Measurements from ENCODE around the gene CFAP53.
"Not testable (repeated sequence)": the region's sequence is repeated elsewhere in the genome, so short reads cannot be mapped to it uniquely, and the experiment has no call there.

CFAP53 gene, protein sequence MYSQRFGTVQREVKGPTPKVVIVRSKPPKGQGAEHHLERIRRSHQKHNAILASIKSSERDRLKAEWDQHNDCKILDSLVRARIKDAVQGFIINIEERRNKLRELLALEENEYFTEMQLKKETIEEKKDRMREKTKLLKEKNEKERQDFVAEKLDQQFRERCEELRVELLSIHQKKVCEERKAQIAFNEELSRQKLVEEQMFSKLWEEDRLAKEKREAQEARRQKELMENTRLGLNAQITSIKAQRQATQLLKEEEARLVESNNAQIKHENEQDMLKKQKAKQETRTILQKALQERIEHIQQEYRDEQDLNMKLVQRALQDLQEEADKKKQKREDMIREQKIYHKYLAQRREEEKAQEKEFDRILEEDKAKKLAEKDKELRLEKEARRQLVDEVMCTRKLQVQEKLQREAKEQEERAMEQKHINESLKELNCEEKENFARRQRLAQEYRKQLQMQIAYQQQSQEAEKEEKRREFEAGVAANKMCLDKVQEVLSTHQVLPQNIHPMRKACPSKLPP

DNA sequence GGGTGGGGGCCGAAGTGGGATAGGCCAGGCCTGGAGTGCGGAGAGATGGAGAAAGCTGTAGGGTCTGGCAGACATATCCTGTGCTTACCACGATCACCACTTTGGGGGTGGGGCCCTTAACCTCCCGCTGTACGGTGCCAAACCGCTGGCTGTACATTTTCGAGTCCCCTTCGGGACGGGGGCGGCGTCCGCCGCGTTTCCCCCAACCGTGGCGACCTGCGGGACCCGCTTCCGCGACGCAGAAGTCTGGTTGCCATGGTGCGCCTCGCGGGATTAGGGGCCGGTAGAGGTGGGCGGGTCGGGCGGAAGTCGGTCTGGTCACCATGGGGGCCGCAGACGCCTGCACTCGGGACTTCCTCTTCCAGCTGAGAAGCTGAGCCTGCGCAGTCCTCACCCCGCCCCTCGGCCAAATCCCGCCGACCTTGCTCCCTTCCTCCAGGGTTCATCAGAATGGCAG lies at the start of gene CFAP53:
Gene CFAP53 (minus strand): TSS at position 248 of the 457 bp plus-strand sequence. CDS start 91 bp downstream, at position 157.
- peak; percentile 99 for DNase-seq (ENCODE audit: low spot score)

DNA sequence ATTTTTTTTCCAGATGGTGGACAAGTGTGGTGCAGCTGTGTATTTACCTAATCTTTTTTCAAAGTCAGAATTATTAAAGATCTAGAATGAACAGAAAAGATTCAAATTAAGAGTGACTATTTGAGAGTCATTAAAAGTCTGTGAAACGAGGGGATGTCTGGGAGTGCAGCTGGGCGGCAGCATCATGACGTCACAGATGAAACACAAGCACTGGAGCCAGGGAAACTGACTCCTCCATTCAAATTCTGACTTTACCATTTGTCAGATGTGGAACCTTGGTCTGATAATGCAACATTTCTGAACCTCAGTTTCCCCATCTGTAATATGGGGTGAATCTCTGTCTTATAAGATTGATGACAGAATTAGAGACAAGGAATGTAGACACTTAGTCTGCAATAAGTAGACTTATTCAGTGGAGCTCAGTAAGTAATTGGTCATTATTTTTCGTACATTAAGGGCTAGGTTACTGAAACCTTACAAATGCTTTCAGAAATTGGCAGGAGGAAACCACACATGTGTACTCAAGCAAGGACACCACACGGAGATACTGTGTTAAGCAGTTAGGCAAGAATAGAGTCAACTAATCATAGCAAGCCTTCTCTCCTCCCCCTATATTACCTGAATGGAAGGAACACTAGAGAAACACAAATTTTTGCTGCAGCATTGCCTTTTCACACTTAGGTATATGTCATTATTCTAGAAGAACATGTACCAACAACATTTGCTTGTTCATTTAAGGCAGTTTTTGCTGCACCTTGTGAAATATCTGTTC lies 49.0 kb upstream of the CFAP53 start:
- no peak for DNase-seq (ENCODE audit: low spot score)

DNA sequence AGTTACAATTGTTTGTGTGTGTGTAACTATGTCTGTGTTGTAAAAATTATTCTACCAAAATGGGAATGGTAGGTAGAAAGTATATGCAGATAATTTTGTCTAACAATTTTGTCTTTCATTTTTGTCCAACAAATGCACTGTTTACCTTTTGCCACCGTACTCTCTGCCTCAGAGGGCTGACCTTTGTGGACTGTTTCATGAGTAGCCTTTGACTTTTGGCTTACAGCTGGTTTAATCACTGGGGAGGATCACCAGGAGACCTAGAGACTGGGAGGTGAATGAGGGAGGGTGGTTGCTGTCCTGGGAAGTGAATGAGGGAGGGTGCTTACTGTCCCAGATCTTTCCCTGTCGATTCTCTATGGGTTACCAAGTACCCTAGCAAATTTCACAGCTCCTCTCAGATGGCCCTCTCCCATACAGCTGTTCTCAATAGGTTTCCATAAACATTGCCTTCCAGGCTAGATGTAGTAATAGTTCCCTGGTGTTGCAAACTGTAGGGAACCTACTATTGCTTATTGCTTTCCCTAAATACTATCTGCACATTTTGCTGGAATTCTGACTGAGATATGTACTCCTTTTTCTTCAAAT lies 47.7 kb upstream of the CFAP53 start:
- DNase-seq (ENCODE audit: low spot score), result no peak

DNA sequence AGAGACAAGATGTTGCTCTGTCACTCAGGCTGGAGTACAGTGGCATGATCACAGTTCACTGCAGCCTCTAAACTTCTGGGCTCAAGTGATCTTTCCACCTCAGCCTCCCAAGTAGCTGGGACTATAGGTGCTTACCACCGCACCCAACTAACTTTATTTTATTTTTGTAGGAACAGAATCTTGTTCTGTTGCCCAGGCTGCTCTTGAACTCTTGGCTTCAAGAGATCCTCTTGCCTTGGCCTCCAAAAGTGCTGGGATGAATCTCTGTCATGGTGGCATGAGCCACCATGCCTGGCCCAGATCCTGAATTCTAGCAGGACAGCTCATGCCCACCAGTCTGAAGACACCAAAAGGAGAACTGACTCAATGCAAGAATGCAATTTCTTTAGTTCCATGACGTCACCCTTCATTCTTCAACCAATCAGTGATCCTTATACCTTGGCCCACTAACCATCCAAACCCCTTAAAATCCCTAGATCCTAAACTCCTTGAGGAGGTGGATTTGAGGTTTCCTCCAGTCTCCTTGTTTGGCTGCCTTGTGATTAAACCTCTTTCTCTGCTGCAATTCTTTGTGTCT lies 46.8 kb upstream of the CFAP53 start:
- no peak for DNase-seq (ENCODE audit: low spot score)

DNA sequence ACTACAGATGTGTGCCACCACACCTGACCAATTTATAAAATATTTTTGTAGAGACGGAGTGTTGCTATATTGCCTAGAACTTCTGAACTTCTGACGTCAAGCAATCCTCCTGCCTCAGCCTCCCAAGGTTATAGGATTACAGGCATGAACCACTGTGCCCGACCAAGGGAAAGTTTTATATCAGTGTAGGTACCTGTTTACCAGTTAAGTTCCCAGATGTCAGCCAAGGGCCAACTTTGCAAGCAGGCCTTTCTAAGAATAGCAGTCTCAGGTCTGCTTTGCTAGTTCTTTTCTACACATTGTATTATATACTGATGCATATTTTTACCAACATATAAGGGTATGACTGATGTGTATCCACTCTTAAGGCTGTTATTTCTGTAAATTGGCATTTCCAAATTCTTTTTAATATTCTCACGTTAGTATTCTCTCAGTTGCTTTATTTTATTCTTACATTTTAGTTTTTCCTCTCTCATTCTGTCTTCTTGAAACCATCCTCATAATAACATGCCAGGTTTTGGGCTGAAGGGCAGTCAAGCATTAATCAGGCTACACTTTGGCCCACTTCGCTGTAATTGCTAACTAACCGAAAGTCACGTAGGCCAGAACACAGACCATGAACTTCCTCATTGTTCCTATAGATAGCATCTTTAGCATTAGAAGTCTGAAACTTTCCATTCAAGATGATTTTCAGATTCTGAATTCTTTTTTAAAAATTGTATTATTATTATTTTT lies 46.2 kb upstream of the CFAP53 start:
- DNase-seq (ENCODE audit: low spot score), result no peak

DNA sequence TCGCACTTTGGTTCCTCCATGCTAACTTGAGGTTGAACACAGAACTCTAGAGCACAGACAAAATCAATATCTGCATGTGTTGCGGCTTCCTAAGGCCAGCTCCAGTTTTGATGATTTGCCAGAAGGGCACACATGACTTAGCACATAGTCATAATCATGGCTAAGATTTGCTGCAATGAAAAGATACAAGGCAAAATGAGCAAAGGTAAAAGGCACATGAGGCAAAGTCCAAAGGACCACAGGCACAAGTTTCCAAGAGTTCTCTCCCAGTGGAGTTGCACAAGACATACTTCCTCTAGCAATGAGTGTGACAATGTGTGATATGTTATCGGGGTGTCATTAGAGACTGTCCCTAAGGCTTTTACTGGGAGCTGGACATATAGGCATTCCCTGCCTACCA lies 45.4 kb upstream of the CFAP53 start:
- no peak for DNase-seq (ENCODE audit: low spot score)

DNA sequence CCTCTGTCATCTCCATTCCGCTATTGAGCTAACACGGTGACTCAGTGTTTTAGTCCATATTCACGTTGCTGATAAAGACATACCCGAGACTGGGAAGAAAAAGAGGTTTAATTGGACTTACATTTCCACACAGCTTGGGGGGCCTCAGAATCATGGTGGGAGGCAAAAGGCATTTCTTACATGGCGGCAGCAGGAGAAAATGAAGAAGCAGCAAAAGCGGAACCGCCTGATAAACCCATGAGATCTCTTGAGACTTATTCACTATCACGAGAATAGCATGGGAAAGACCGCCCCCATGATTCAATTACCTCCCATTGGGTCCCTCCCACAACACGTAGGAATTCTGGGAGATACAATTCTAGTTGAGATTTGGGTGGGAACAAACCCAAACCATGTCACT lies 43.8 kb upstream of the CFAP53 start:
- no peak for DNase-seq (ENCODE audit: low spot score)

DNA sequence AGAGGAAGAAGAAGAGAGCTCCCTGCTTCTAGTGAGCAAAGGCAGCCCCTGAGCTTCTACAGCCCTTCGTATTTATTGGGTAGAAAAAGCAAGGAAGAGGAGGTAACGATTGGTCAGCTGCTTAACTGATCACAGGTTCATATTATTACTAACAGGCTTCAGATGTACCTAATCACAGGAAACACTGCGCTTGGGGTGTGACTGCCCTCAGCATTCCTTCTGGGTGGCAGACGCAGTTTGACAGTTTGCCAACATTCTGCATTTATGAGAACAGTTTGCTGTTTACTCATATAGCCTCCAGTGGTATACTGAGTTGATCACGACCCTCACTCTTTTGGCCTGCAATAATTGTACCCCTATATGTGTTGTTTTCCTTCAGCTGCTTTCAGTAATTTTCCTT lies 42.6 kb upstream of the CFAP53 start:
- DNase-seq (ENCODE audit: low spot score), result not testable (repeated sequence)

DNA sequence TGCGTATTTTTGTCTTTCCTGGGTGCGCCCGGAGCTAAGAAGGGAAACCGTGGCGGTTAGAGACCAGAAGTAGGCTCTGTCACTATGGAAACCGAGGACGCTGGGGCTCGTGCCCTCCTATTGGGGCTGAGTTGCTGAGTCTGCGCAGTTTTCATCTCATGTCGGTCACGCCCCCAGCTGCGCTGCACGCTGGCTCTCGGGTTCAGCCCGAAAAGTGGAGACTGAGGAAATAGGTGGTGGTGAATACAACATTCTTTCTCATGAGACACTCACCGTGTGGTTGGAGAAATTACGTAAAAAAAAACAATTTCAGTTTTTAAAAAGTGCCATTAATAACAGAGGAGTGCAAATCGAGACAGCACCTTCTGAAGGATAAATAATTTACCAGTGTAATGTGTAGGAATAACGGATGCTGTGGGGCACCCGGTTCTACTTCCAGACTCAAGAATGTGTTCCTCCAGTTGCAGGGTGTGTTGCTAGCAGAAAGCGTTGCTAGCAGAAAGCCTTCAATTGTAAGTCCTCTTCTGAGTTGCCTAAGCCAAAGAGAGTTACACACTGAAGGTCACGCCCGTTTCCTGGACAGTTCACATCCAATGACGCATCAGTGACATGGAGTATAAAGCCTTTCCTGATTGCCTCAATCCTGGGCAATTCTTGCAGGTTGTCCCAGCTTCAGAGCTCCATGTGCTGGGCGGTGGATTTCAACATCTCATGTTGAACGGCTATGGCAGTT lies 41.6 kb upstream of the CFAP53 start:
- DNase-seq (ENCODE audit: low spot score), result peak; percentile 98

DNA sequence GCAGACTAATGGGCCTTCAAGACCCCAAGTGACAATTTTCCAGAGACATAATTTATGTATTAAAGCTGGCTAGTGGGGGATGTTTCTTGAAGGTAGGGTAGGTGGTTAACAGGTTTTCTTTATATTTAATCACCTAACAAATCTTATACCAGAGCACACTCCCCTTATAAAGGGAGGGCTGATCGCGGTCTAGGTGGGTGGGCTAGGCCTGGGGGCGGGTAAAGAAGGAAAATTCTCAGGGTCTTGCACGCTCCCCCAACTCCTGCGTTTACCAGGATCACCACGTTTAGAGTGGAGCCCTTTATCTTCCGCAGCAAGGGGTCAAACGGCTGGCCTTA lies 41.1 kb upstream of the CFAP53 start:
- no peak for DNase-seq (ENCODE audit: low spot score)

DNA sequence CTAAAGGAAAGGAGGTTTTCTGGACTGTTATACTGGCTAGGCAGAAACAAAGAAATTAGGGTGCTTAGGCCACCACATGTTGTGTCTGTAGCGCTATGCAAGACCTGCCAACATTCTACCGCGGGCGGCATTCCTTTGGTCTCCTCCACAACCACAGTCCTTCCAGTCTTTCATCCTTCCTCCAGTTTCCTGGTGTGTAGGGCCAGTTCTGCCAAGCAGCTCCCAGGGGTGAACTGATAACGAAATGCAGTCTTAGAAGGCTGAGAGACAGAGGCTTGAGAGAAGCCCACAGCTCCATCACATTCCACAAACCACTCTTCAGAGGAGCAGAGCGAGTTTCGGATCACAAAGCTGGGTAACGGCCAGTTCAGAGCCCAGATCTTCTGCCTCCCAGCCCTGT lies 40.6 kb upstream of the CFAP53 start:
- DNase-seq (ENCODE audit: low spot score), result no peak

DNA sequence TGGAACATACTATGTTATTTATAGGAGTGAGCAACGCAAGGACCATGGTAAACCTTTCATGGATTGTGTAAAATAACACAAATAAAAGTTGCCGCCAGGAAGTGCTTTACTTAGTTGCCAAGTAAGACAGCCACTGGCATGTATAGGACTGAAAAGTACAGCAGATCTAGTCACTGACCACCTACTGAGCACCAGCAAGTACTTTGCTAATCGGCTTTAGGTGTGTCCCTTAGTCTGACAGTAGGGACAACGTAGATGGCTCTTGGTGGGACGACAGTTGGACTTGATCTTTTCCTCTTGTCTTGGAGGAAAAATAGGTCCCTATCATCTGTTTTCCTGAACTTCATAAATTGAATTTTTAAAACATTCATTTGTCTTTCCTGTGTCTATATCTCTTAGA lies 34.8 kb upstream of the CFAP53 start:
- DNase-seq (ENCODE audit: low spot score), result no peak

DNA sequence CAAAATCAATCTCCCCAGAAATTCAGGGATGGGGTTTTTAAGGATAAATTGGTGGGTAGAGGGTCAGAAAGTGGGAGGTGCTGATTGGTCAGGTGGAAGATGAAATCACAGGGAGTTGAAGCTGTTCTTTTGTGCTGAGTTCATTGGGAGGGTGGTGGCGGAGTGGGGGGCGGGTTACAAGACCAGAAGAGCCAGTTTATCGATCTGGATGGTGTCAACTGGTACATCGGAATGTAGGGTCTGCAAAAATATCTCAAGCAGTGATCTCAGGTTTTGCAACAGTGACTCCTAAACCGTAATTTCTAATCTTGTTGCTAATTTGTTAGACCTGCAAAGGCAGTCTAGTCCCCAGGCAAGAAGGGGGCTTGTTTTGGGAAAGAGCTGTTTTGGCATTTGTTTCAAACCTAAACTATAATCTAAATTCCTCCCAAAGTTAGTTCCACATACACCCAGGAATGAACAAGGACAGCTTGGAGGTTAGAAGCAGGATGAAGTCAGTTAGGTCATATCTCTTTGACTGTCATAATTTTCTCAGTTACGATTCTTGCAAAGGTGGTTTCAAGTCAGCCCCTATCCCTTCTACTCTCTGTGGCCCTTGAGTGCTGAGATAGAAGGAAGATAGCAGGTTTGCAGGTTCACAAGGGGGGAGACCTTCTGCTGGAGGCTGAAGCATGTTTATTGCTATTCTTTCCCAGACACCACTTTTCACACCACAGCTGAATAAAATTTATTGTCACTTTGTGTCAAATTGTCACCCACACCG lies 33.5 kb upstream of the CFAP53 start:
- DNase-seq (ENCODE audit: low spot score), result no peak

DNA sequence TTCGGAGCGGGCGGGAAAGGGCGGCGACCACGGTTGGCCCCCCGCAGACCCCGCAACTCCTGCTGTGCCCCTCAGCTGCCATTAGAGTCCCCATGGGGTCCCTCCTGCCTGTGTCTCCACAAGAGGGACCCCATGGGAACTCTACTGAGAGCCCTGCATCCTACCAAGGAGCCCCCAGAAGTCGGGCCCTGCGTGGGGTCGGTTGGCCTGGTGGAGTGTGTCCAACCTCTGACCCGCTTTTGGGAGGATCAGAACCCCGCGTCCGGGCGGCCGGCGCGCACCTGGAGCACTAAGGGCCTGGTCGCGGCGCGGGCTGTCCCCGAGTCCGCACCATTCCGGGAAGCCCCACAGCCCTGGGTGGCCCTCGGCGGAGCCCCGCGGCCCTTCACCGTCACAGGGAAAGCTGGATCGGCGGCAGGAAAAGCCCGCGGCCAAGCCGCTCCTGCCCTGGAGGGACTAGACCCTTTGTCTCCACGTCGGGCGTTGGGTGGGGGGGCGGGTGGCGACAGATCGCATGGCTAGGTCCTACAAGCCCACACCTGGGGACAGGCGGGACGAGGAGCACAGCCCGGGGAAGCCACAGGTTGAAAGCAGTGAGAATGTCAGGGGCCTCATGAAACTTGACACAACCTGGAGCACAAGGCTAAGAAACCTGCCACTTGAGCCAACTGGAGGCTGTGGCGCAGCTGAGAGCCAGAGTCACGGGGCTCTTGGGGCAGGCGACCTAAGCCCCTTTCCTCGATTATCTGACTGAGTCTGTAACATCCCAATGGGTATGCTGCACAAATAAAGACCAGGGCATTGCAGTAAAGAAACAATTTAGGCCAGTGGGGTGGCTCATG lies 32.4 kb upstream of the CFAP53 start:
- DNase-seq (ENCODE audit: low spot score), result no peak

DNA sequence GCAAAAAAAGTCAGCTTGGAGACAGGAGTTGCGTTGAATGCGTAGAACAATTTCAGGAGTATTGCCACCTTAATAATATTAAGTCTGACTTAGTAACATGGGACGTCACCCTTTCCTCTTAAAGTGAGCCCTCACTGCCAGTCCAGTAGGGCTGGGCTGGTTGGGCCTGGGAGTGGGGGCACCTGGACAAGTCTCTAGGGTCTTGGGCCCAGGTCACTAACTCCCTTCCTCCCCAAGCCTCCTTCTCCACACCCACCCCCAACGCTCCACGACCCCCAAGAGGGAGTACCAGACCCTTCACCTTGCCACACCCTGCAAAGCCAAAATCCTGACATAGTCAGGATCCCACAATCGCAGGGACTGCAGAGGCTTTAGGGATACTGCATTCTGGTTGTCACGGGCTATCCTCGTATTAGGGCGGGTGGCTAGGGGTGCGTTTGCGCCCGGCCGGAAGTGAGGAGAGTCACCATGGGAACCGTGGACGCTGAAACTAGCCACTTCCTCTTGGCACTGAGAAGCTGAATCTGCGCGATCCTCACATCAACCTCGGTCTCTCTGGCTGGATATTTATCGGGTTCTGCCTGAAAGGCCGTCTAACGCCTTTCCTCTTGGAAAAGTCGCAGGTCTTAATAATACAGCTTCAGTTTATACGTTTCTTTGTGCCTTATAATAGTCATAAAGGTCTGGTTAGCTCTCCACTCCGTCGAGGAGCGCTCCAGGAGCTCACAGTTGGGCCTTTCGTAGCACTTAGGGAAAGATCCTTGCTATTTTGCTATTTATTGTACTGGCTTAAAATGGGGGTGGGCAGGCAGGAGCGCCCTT lies 31.5 kb upstream of the CFAP53 start:
- peak; percentile 87 for DNase-seq (ENCODE audit: low spot score)

DNA sequence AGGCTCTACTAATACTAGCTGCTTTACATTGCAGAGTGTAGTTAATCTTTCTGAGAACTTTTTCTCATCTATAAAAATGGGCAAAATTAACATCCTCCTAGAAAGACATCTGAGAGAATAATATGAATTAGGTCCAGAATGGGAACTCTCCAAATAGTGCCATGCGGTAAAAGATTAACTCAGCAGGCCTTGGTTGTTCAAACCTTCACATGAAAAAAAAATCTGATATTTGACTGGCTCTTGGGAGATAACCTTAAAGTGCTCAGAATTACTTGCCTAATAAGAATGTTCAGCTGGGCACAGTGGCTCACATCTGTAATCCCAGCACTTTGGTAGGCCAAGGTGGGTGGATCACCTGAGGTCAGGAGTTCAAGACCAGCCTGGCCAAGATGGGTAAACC lies 26.7 kb upstream of the CFAP53 start:
- no peak for DNase-seq (ENCODE audit: low spot score)

DNA sequence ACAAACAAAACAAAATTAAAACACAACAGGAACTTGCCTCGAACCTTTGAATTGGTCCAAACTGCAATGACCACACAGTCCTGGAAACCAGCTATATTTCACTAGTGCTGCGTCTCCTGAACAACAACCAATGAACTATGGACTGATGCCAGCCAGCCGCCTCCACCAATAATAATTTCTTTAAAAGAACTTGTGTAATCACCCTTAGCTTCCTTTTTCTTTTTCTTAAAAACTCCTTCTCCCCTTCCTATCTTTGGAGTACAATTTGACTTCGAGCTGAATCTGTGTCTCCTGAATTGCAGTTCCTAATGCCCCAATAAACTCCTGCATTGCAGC lies 22.8 kb upstream of the CFAP53 start:
- no peak for DNase-seq (ENCODE audit: low spot score)

DNA sequence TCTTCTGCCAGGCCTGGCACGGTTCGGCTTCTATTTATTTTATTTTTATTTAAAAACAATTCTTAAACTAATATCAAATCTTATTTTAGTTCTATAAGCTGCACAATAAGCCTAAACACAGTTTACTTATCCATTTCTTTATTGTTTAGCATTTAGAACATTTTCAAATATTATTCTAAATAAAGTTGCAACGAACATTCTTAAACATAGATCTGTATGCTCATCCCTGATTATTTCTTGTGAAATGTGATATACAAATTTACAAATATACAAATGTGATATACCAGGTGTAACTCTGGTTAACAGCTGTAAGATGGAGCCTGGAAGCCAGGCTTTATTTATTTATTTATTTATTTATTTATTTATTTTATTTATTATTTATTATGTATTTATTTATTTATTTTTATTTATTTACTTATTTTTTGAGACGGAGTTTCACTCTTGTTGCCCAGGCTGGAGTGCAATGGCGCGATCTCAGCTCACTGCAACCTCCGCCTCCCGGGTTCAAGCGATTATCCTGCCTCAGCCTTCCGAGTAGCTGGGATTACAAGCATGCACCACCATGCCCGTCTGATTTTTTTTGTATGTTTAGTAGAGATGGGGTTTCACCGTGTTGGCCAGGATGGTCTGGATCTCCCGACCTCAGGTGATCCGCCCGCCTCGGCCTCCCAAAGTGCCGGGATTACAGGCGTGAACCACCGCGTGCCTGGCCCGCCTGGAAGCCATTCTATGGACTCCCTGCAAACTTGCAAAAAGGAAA lies 22.2 kb upstream of the CFAP53 start:
- not testable (repeated sequence) for DNase-seq (ENCODE audit: low spot score)
